Measurements from ENCODE around the gene SLC22A4.

DNA sequence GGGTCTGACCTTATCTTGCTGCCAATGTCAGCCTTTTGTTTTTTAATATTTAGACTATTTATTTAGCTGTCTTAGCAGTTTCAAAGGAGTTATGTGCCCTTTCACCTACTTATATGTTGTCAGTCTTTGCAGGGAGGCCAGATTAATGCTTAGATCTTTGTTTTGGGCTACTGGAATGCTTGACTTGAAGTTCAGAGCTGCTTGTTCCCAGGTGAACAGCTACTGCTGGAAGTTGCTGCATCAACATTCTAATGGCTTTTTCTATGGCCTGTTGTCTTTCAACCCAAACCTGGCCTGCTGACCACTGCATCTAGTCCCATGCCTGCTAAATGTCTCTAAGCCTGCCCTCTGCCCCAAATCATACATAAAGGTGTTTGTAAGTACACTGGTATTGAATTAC is 78.3 kb downstream of the SLC22A4 start:
- TF ChIP-seq, protein P1, sequence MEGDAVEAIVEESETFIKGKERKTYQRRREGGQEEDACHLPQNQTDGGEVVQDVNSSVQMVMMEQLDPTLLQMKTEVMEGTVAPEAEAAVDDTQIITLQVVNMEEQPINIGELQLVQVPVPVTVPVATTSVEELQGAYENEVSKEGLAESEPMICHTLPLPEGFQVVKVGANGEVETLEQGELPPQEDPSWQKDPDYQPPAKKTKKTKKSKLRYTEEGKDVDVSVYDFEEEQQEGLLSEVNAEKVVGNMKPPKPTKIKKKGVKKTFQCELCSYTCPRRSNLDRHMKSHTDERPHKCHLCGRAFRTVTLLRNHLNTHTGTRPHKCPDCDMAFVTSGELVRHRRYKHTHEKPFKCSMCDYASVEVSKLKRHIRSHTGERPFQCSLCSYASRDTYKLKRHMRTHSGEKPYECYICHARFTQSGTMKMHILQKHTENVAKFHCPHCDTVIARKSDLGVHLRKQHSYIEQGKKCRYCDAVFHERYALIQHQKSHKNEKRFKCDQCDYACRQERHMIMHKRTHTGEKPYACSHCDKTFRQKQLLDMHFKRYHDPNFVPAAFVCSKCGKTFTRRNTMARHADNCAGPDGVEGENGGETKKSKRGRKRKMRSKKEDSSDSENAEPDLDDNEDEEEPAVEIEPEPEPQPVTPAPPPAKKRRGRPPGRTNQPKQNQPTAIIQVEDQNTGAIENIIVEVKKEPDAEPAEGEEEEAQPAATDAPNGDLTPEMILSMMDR (IDR thresholded peaks at IDR 0.05): no peak
- TF ChIP-seq EZH2 (IDR thresholded peaks at IDR 0.05) (no peak), EZH2phosphoT487 (IDR thresholded peaks at IDR 0.05) (no peak)
